ENCODE results near the gene FOXK2. TPM values are rescaled to one million over a fixed set of nuclear protein-coding genes. Genes with fewer than 3 reads are reported as not detected.

FOXK2 gene
- total RNA-seq, 2 experiments from 2014 or later = 76.2 to 144 TPM

DNA sequence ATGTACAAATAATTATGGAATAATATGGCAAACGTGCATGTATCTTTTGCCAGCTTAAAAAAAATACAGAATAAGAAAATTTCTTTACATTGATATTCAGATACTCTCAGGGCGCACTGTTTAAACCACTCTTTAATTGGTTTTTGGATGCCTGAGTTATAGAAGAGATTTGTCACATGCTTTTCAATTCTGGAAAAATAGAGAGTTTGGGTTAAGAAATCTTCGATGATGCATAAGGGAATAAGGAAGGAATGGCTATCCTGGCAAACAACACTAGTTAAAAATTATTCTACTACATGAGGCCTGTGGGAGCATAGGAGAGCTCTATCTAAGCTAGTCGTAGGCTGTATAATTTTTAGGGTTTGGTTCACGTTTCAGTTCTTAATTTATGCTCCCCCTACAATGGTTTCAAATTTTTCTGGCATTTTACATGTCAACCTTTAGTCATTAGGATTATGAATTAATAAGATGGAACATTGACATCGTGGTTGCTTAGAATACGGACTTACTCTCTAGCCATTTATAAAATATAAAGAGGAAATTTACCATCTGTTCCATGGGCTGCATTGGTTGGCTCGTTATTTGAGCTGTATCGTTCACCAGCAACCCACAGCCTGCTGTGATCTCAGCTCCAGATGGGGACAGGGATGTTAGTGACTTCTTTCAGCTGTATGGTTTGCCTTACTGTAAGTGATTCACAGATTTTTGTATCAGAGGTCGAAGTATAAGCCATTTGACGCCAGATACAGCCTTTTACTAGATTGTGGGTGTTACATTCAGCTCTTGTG lies 45.1 kb upstream of the FOXK2 start:
- peaks cover 75% of the 10 kb centered on the region for H3K36me3 ChIP-seq (ENCODE audit: insufficient read depth, low read length)
- H3K9me3 ChIP-seq (ENCODE audit: low read length) = no peaks in the 10 kb centered on the region
- DNase-seq (ENCODE audit: low spot score) = no peak
- H4K20me1 ChIP-seq (ENCODE audit: insufficient read depth, low read length) = no peaks in the 10 kb centered on the region
- H3K4me1 ChIP-seq (ENCODE audit: insufficient read depth, low read length, poor library complexity, severe bottlenecking) = no peaks in the 10 kb centered on the region
- no peaks in the 10 kb centered on the region for H3K9me2 ChIP-seq (ENCODE audit: insufficient read depth, low read length)
- CTCF ChIA-PET (ENCODE audit: unreplicated experiment) = no interaction called here
- no peak overlapping the region for H2AFZ ChIP-seq (ENCODE audit: low read length)
- intact Hi-C loops (cut with micrococcal nuclease; ENCODE audit: unreplicated experiment) = no loop called here
- BruUV-seq (replicated peaks) = TSS peak; percentile 54
- POLR2A ChIA-PET = no interaction called here
- no peak overlapping the region for H3K27ac ChIP-seq (ENCODE audit: low read depth, low read length, poor library complexity, severe bottlenecking)
- H3K79me2 ChIP-seq (ENCODE audit: insufficient read depth, low read depth, low read length) = no peaks in the 10 kb centered on the region
- no peak overlapping the region for H3K4me2 ChIP-seq (ENCODE audit: low read length)
- no peak for TF ChIP-seq EZH2phosphoT487 (IDR thresholded peaks at IDR 0.05; ENCODE audit: borderline replicate concordance, low read depth, low read length)
- TF ChIP-seq, protein P1, sequence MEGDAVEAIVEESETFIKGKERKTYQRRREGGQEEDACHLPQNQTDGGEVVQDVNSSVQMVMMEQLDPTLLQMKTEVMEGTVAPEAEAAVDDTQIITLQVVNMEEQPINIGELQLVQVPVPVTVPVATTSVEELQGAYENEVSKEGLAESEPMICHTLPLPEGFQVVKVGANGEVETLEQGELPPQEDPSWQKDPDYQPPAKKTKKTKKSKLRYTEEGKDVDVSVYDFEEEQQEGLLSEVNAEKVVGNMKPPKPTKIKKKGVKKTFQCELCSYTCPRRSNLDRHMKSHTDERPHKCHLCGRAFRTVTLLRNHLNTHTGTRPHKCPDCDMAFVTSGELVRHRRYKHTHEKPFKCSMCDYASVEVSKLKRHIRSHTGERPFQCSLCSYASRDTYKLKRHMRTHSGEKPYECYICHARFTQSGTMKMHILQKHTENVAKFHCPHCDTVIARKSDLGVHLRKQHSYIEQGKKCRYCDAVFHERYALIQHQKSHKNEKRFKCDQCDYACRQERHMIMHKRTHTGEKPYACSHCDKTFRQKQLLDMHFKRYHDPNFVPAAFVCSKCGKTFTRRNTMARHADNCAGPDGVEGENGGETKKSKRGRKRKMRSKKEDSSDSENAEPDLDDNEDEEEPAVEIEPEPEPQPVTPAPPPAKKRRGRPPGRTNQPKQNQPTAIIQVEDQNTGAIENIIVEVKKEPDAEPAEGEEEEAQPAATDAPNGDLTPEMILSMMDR (conservative IDR thresholded peaks at IDR 0.05; ENCODE audit: low read length) = no peak
- H3K4me3 ChIP-seq (ENCODE audit: low read depth, low read length, poor library complexity, severe bottlenecking) = no peak overlapping the region

- ChIA-PET POLR2A (no interaction called here), CTCF (ENCODE audit: unreplicated experiment) (no interaction called here)
- no peak for DNase-seq (ENCODE audit: low spot score)
- no TSS peak for BruUV-seq (replicated peaks)
- Histone ChIP-seq H3K4me3 (ENCODE audit: low read depth, low read length, poor library complexity, severe bottlenecking) (no peak overlapping the region), H3K79me2 (ENCODE audit: insufficient read depth, low read depth, low read length) (no peaks in the 10 kb centered on the region), H3K27ac (ENCODE audit: low read depth, low read length, poor library complexity, severe bottlenecking) (no peak overlapping the region), H3K9me3 (ENCODE audit: low read length) (no peaks in the 10 kb centered on the region), H3K4me1 (ENCODE audit: insufficient read depth, low read length, poor library complexity, severe bottlenecking) (no peaks in the 10 kb centered on the region), H3K4me2 (ENCODE audit: low read length) (no peak overlapping the region), H3K36me3 (ENCODE audit: insufficient read depth, low read length) (peaks cover 75% of the 10 kb centered on the region), H4K20me1 (ENCODE audit: insufficient read depth, low read length) (no peaks in the 10 kb centered on the region), H3K9me2 (ENCODE audit: insufficient read depth, low read length) (no peaks in the 10 kb centered on the region), H2AFZ (ENCODE audit: low read length) (no peak overlapping the region)
- no peak for TF ChIP-seq EZH2phosphoT487 (IDR thresholded peaks at IDR 0.05; ENCODE audit: borderline replicate concordance, low read depth, low read length)
- TF ChIP-seq, protein P1 (conservative IDR thresholded peaks at IDR 0.05; ENCODE audit: low read length) = no peak
- intact Hi-C loops (cut with micrococcal nuclease; ENCODE audit: unreplicated experiment) = no loop called here
Measured at GRCh38 chr17:82475458-82475857, 44.1 kb upstream of the FOXK2 start.

GRCh38 chr17:82477934-82478333 lies 41.6 kb upstream of the FOXK2 start:
- no peaks in the 10 kb centered on the region for H3K79me2 ChIP-seq (ENCODE audit: insufficient read depth, low read depth, low read length)
- H3K9me2 ChIP-seq (ENCODE audit: insufficient read depth, low read length) = no peaks in the 10 kb centered on the region
- no peaks in the 10 kb centered on the region for H4K20me1 ChIP-seq (ENCODE audit: insufficient read depth, low read length)
- CTCF ChIA-PET (ENCODE audit: unreplicated experiment) = no interaction called here
- H3K4me3 ChIP-seq (ENCODE audit: low read depth, low read length, poor library complexity, severe bottlenecking) = no peak overlapping the region
- BruUV-seq (replicated peaks) = no TSS peak
- DNase-seq (ENCODE audit: low spot score) = no peak
- no peak overlapping the region for H3K27ac ChIP-seq (ENCODE audit: low read depth, low read length, poor library complexity, severe bottlenecking)
- POLR2A ChIA-PET = interaction anchor here (1.0 kb wide), 1 partner anchor 21 kb away, joined by 4 read pairs; no protein-coding TSS in a partner anchor
- peaks cover 77% of the 10 kb centered on the region for H3K36me3 ChIP-seq (ENCODE audit: insufficient read depth, low read length)
- no peak overlapping the region for H3K4me2 ChIP-seq (ENCODE audit: low read length)
- intact Hi-C loops (cut with micrococcal nuclease; ENCODE audit: unreplicated experiment) = no loop called here
- TF ChIP-seq, protein P1 (conservative IDR thresholded peaks at IDR 0.05; ENCODE audit: low read length) = no peak
- TF ChIP-seq EZH2phosphoT487 (IDR thresholded peaks at IDR 0.05; ENCODE audit: borderline replicate concordance, low read depth, low read length) = no peak
- no peaks in the 10 kb centered on the region for H3K4me1 ChIP-seq (ENCODE audit: insufficient read depth, low read length, poor library complexity, severe bottlenecking)
- H2AFZ ChIP-seq (ENCODE audit: low read length) = no peak overlapping the region
- H3K9me3 ChIP-seq (ENCODE audit: low read length) = no peaks in the 10 kb centered on the region
